ENCODE measurements around the gene GIMAP1.

DNA sequence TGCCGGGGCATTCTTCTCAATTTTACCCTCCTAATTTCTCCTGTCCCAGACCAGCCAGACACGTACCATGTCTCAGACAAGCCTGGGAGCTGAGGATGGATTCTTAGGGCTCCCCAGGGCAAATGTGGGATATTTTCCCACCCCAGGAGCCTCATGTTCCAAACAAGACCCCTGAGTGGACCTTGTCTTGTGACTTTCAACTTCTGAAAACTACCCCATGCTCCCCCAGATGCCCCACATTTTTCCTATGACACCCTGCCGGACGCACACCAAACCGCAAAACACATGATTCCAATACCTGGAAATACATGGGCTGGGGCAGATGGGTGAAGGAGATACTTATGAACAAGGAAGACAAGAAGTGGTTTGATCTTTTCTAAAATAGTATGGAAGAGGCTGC lies 21.7 kb downstream of the GIMAP1 start:
- TF ChIP-seq, protein P1, sequence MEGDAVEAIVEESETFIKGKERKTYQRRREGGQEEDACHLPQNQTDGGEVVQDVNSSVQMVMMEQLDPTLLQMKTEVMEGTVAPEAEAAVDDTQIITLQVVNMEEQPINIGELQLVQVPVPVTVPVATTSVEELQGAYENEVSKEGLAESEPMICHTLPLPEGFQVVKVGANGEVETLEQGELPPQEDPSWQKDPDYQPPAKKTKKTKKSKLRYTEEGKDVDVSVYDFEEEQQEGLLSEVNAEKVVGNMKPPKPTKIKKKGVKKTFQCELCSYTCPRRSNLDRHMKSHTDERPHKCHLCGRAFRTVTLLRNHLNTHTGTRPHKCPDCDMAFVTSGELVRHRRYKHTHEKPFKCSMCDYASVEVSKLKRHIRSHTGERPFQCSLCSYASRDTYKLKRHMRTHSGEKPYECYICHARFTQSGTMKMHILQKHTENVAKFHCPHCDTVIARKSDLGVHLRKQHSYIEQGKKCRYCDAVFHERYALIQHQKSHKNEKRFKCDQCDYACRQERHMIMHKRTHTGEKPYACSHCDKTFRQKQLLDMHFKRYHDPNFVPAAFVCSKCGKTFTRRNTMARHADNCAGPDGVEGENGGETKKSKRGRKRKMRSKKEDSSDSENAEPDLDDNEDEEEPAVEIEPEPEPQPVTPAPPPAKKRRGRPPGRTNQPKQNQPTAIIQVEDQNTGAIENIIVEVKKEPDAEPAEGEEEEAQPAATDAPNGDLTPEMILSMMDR (IDR thresholded peaks at IDR 0.05; ENCODE audit: low read length), result no peak
- TF ChIP-seq EZH2 (optimal IDR thresholded peaks at IDR 0.05; ENCODE audit: low read depth, low read length), result no peak
